ENCODE measurements around the gene PADI6. TPM values are rescaled to one million over a fixed set of nuclear protein-coding genes. Genes with fewer than 3 reads are reported as not detected.

PADI6 gene
- total RNA-seq, 1 donor from 2014 or later: 0.72 TPM

DNA sequence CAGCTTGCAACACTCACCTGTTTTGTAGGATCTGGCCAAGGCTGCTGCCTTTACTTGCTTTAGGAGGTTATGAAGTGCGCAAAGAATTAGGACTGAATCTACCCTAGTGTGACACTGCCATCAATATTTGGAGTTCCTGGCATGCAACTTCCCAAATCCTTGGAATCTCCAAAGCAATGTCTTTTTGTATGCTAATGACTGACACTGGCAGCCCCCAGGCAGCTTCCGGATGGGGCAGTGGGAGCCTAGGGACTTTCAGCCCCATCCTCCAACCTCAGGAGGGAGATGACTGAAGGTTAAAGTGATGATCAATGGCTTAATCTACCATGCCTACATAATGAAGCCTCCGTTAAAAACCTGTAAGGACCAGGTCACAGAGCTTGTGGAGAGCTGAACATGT lies 62.0 kb downstream of the PADI6 start:
- DNase-seq (ENCODE audit: low spot score): no peak

DNA sequence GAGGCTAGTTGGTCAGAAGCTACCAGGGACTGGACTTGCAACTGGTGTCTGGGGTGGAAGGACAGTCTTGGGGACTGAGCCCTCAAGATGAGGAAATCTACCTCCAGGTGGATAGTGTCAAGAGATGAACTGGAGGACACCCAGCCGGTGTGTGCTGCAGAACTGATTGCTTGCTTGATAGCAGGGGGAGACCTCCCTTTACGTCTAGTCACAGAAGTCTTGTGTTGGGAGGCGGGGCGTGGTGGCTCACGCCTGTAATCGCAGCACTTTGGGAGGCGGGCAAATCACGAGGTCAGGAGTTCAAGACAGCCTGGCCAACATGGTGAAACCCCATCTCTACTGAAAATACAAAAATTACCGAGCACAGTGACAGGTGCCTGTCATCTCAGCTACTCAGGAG lies 62.6 kb downstream of the PADI6 start:
- DNase-seq (ENCODE audit: low spot score): no peak

DNA sequence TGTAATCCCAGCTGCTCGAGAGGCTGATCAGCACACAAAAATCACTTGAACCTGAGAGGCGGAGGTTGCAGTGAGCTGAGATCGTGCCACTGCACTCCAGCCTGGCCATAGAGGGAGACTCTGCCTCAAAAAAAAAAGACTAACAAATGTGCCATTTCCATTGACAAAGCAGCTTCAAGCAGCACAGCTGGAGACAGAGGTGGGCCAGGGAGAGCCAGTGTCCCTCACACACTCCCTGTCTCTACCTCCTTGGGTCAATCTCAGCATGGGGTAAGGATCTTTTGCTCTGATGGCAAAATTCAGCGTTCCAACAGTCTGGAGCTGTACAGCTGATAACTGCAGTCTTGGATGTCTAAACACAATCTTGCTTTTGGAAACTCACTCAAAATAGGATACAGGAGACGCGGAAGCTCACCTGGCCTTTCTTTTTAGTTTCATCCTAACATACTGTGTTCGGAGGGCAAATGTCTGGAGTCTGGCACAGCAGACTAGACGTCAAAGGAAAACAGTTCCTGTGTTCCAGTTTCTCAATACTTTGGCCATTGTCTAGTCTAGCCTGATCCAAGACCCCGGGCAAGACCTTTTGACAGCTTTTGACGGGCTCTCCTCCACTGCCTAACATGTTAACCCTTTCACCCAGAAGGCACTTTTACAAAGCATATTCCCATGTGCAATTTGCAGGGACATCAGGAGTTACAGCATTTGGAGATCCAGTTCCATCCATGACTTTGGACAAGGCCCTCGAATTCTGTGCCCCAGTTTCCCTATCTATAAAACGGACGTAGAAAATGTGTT lies 64.6 kb downstream of the PADI6 start:
- no peak for DNase-seq (ENCODE audit: low spot score)

DNA sequence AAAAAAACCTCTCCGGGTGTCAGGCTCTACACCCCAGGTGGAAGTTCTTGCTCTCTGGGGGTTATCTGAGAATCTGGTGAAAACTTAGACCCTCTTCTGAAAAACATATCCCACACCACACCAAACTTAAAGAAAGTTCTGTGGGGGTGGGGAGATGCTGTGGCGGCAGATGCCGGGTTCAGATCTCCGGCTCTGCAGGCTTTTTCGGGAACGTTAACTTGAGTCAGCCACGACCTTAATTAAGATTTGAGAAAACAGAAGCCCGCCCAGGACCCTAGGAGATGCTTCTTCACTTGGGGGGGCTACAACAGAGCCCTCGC lies 65.2 kb downstream of the PADI6 start:
- DNase-seq (ENCODE audit: low spot score): peak; percentile 42

DNA sequence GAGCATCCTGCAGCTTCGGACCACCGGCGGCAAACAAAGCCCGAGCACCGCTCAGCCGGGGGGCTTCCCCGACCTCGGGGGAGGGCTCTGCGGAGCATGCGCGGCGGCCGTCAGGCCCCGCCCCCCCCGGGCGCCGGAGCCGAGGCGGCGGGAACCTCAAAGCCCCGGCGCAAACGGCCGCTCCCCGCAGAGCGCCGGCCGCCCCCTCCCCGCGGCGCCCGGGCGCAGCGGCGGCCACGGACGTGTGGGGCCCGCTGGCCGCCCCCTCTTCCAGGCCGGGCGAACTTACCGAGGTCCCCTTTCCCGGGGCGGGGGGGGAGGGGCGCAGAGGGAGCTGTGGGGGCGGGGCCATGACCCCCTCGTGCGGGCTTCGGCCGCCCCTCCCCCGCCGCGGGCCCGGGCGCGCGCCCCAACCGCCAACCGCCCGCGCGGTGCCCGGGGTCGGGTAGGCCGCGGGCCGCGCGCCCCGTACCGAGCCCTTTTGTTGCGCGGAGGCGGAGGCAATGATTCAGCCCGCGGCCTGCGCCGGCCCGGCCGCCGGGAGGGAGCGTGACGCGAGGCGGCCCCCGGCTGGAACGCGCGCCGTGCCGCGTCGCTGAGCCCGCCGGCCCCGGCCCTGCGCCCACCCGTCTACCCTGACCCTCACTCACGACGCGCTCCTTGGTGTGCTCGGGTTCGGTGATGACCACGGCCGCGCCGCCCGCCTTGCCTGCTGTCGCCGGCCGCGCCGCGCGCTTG lies 65.8 kb downstream of the PADI6 start:
- peak; percentile 52 for DNase-seq (ENCODE audit: low spot score)

DNA sequence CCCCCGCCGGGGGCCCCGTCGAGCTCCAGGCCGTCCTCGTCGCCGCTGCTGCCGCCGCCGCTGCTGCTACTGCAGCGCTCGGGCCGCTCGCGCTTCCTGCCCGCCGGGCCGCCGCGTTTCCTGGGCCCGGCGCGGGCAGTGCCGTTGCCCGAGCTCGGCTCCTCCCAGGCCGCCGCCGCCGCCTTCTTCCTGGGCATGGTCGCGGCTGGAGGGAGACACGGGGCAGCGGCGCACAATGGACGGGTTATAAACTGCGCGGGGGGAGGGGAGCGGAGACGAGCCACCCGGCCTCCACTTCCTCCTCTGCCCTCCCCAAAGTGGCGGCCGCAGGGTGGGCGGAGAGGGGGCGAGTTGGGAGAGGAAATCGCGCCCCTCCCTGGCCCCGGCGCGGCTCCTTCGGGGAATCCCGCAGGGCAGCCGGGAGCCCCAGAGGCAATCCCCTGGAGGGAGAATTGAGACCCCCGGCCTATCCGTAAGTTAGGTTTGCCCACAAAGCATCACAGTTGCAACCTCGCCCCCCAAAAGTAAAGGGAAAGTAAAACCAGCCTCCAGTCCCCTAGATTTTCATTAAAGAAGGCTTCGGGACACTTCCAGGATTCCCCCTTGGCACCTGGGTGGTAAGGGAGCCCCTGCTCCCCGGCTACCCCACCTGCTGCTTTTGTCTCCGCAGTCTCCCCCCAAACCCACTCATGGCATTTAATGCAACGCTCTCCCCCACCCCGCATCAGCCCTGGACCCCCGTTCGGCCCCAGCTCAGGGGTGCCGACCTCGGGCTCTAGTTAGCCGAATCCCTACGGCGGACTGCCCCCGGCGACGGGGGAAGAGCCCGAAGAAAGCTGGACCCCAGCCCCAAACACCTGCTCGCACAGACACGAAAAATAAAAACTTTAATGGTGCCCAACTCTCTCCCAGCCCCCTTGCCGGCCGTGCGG lies 66.6 kb downstream of the PADI6 start:
- peak; percentile 64 for DNase-seq (ENCODE audit: low spot score)

DNA sequence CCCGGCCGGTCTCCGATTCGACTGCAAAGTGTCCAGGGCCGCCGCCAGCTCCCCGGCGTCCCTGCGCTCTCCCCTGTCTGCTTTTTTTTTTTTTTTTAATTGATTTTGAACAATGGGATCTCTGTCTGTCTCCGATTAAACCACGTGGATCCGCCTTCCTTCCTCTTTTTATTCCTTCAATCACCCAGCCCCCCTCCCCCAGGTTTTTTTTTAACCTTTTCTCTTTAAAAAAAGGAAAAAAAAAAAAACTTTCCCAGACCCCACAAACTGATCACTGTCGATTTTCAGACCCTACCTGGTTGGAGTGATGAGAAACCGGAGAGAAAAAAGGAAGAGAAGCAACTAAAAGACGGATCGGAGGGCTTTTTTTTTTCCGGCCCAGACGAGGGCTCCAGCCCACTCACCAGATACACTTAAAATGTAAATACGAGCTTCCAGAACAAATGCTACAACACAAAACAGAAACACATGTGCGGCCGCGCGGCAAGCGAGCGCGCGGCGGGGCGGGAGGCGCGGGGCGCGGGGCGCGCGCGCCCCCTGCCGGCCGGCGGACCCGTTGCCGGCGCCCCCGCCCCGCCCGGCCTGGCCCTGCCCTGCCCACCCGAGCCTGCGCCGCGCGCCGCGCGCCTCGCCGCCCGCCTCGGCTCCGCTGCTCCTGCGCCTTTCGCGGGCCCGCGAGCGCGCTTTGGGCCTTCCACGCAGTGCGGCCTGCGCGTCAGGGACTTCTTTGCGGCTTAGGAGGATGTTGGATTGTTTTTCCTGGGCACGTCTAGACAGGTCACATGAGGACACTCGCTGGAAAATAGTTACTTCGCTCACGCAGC lies 67.5 kb downstream of the PADI6 start, which contains the start of gene RCC2:
Gene RCC2 (minus strand): TSS at position 428 of the 824 bp plus-strand sequence. CDS start 1,163 bp downstream, outside the sequence.
- peak; percentile 79 for DNase-seq (ENCODE audit: low spot score)

DNA sequence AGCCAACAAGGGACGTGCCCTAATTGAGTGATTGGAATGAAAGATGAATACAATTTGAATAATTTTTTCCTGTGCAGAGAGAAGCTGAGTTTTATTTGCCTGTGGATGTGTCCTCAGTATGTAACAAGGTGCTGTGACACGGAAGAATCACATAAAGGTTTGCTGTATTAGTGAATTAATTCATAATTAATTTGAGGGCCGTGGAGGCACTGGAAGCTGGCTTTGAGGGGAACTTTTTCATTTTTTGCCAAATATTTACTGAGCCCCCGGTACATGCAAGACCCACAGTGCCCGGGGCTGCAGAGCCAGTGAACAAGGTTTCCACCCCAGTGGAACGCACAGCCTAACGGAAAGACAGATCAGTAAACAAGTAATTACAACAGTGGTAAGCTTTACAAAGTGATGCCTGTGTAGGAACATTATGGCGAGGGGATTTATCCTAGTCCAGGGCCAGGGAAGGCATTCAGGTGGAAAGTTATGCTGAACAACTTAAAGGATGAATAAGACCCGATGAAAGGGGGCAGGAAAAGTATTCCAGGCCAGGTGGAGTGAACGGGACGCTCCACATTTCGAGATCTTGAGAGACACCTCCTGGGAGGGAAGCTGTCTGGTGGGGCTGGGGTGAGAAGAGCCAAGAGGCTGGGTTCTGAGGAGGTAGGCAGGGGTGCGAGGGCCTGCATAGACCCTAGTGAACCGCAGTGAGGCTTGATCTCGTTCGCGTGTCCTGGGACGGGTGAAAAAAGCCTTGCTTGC lies 68.3 kb downstream of the PADI6 start:
- DNase-seq (ENCODE audit: low spot score): no peak

DNA sequence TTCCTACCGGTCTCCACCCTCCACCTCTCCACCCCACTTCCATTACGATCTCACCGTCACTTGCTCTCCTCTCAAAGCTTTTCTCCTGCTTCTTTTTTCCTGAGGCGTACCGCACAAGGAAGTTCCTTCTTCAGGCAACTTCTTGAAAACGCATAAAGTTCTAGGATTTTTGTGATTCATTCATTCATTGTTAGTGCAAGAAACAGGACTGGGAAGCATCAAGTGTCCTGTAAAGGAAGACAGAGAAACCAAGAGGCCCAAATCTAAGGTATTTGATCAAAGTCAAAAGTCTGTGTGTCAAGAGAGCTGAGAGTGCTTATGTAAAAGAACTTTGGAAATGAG lies 68.8 kb downstream of the PADI6 start:
- peak; percentile 17 for DNase-seq (ENCODE audit: low spot score)

DNA sequence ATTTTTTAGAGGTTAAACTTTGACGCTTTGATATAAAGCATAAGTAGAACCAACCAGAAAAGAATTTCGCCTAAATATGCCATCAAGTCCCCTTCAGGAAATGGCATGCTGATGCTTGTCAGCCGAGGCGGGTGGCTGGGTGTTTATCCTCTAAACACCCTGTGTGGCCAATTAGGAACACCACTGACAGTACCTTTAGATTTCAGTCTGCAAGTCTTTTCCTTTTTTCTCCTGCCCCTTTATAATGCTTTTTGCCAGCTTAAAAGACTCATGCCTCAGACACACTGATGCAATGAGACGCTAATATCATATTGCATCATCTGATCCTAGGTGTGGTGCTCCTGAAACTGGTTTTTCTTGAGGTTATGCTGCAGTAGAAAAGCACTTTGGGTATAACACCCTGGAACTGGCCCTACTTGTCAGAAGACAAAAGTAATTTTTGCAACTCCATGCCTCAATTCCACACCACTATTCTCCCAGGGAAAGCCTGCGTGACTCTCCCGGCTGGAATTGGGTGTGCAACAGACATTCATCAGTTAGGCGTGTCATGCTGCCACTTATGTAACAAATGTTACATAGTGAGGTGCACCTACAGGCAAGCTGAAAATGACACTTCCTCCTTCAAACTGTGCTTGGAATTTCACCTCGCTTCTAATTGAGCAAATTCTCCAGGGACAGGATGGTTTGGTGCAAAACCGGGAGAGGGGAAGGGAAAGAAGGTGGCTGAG lies 69.4 kb downstream of the PADI6 start:
- peak; percentile 64 for DNase-seq (ENCODE audit: low spot score)

DNA sequence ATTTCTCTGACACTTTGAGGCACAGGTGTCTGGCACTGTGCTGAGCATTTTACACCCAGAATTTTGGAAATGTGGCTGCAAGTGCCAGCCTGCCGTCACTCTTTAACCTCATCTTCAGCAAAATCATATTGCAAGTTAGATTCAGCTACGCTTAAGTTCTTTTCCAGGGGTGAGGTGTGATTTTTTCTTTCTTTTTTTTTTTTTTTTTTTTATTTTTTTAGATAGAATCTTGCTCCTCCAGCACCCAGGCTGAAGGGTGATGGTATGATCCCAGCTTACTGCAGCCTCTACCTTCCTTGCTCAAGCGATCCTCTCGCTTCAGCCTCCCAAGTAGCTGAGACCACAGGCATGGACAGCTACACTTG lies 70.0 kb downstream of the PADI6 start:
- no peak for DNase-seq (ENCODE audit: low spot score)

DNA sequence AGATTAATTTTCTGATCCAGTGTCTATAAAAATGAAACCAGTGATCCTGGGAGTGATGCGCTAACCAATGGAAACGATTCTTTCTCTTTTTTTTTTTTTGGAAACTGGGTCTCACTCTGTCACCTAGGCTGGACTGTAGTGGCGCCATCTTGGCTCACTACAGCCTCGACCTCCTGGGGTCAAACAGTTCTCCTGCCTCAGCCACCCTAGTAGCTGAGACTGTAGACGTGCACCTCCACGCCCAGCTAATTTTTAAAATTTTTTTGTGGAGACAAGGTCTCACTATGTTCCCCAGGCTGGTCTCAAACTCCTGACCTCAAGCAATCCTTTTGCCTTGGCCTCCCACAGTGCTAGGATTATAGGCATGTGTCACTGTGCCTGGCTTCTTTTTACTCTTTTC lies 70.8 kb downstream of the PADI6 start:
- no peak for DNase-seq (ENCODE audit: low spot score)

DNA sequence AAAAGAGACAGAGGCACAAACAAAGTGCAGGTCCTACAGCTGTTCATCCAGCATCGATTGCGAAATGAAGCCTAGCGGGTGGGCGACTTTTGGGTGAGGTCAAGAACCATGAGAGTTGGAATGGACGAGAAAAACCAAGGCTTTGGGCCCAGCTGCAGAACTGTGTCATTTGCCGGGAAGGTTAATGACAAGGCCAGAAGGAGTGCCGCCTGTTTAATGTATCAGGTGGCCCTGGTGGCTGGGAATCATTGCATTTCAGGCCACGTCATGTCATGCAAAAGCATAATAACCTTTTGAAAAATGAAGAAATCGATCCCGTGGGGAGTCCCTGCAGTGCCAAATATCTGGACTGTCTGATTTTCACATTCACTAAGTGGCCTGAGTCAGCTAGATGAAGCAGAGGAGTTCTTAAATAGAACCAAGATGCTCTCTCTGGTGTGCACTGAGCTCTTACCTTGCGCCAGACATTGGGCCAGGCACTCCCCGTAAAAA lies 75.6 kb downstream of the PADI6 start:
- no peak for DNase-seq (ENCODE audit: low spot score)

Other genes starting within 250 kb of the PADI6 start
- 0.96 TPM for gene PADI1, start 167.1 kb upstream of the PADI6 start, total RNA-seq (ENCODE audit: insufficient read depth, low replicate concordance)
- not detected for gene PADI3, start 123.1 kb upstream of the PADI6 start, total RNA-seq (ENCODE audit: insufficient read depth, low replicate concordance)
- gene PADI4, start 64.0 kb upstream of the PADI6 start, total RNA-seq (ENCODE audit: insufficient read depth, low replicate concordance): not detected
- gene RCC2, start 67.5 kb downstream of the PADI6 start, total RNA-seq (ENCODE audit: insufficient read depth, low replicate concordance): 17.1 TPM
- 42.4 TPM for gene ARHGEF10L, start 167.5 kb downstream of the PADI6 start, total RNA-seq (ENCODE audit: insufficient read depth, low replicate concordance)

All from umbilical cord (tissue), 2 donors.